SK-N-SH (cell line): Measurements from ENCODE around the gene ZNF609. TPM values are rescaled to one million over a fixed set of nuclear protein-coding genes. Genes with fewer than 3 reads are reported as not detected.

Experiments
- CTCF ChIA-PET: fragments of 300-600, 350-600 bp; formaldehyde crosslinking; extraction: SDS; loops from one replicate; lab custom pipeline; 2021; lab: Yijun Ruan, JAX
- POLR2A ChIA-PET: fragments of 350-600 bp; sonication (Branson Sonifier 250); formaldehyde crosslinking; extraction: SDS; loops from one replicate; lab custom pipeline; 2020; ENCODE audit warnings: antibody characterized with exemption, inconsistent platforms; lab: Yijun Ruan, JAX
- DNase-seq: peaks from one replicate; pipeline ENCODE4 v3.0.0; 2012
- H2AFZ ChIP-seq: fragments of 200-600 bp; sonication (generic); 2 replicates; pipeline ENCODE4 v1.8.1; 2016; ENCODE audit warnings: antibody characterized with exemption, mild to moderate bottlenecking, low read depth
- H3F3A ChIP-seq: fragments of 200-600 bp; sonication (generic); replicated peaks from 2 replicates; pipeline ENCODE3; 2016; ENCODE audit warnings: antibody characterized with exemption, mild to moderate bottlenecking; ENCODE audit not compliant: insufficient read depth
- H3K27ac ChIP-seq, 2 experiments: fragments of 200-500 bp in 1 of 2; fragments of 200-600 bp in 1 of 2; sonication (Bioruptor generic) in 1 of 2; sonication (generic), shearing (Covaris generic) in 1 of 2; 2 replicates each; pipeline versions ENCODE4 v1.5.1 to v1.6.1; 2014 to 2016; ENCODE audit warnings: low read depth in 2 of 2, inconsistent platforms in 1 of 2, low read length in 1 of 2, mild to moderate bottlenecking in 1 of 2, mixed read lengths in 1 of 2
- H3K27me3 ChIP-seq: fragments of 200-600 bp; sonication (generic), shearing (Covaris generic); 2 replicates; pipeline ENCODE4 v1.6.1; 2016; ENCODE audit warnings: mixed run types; ENCODE audit not compliant: insufficient read depth
- H3K36me3 ChIP-seq, 2 experiments: fragments of 200-500 bp in 1 of 2; fragments of 200-600 bp in 1 of 2; sonication (Bioruptor generic) in 1 of 2; sonication (generic) in 1 of 2; replicated peaks in 1 of 2; 2 replicates each; pipeline versions ENCODE3 to v1.5.1; 2014 to 2016; ENCODE audit warnings: low read length in 1 of 2, mild to moderate bottlenecking in 1 of 2; ENCODE audit not compliant: insufficient read depth in 2 of 2, control insufficient read depth in 1 of 2
- H3K4me1 ChIP-seq, 2 experiments: fragments of 200-500 bp in 1 of 2; fragments of 200-600 bp in 1 of 2; sonication (Bioruptor generic) in 1 of 2; sonication (generic), shearing (Covaris generic) in 1 of 2; 2 replicates each; pipeline versions ENCODE4 v1.5.1 to v1.6.1; 2014 to 2016; ENCODE audit warnings: low read depth in 1 of 2, low read length in 1 of 2, mixed run types in 1 of 2; ENCODE audit not compliant: insufficient read depth in 2 of 2, control insufficient read depth in 1 of 2
- H3K4me2 ChIP-seq: fragments of 200-600 bp; sonication (generic), shearing (Covaris generic); 2 replicates; pipeline ENCODE4 v1.6.1; 2017; ENCODE audit warnings: mixed run types
- H3K4me3 ChIP-seq, 2 experiments: fragments of 200-500 bp in 1 of 2; fragments of 200-600 bp in 1 of 2; sonication (Bioruptor generic) in 1 of 2; sonication (generic), shearing (Covaris generic) in 1 of 2; 2 replicates each; pipeline versions ENCODE4 v1.5.1 to v1.8.1; 2014 to 2016; ENCODE audit warnings: low read depth in 2 of 2, inconsistent platforms in 1 of 2, low read length in 1 of 2, mild to moderate bottlenecking in 1 of 2, mixed read lengths in 1 of 2, moderate library complexity in 1 of 2
- H3K79me2 ChIP-seq: fragments of 200-600 bp; sonication (generic); 2 replicates; pipeline ENCODE4 v1.8.1; 2017; ENCODE audit warnings: mild to moderate bottlenecking; ENCODE audit not compliant: insufficient read depth
- H3K9ac ChIP-seq: fragments of 200-600 bp; sonication (generic); 2 replicates; pipeline ENCODE4 v1.6.1; 2017; ENCODE audit warnings: mixed run types
- H3K9me2 ChIP-seq: fragments of 200-600 bp; sonication (generic); 2 replicates; pipeline ENCODE4 v1.6.1; 2017; ENCODE audit warnings: mixed run types
- H3K9me3 ChIP-seq: fragments of 200-600 bp; sonication (generic); 2 replicates; pipeline ENCODE4 v1.6.1; 2017; ENCODE audit warnings: mixed run types, mild to moderate bottlenecking, moderate library complexity
- H4K20me1 ChIP-seq: fragments of 200-600 bp; sonication (generic); 2 replicates; pipeline ENCODE4 v1.6.1; 2017; ENCODE audit warnings: mild to moderate bottlenecking, mixed run types; ENCODE audit not compliant: insufficient read depth
- FOSL2 ChIP-seq: IDR thresholded peaks from 2 replicates; pipeline ENCODE4 v1.4.0; 2012; ENCODE audit warnings: low read depth, mild to moderate bottlenecking, moderate library complexity, borderline replicate concordance
- FOXJ3 ChIP-seq: sonication (generic); formaldehyde crosslinking; IDR thresholded peaks from 2 replicates; pipeline ENCODE4 v1.5.1; 2020; ENCODE audit warnings: mild to moderate bottlenecking, missing genetic modification reagents
- GATA2 ChIP-seq: sonication (generic); formaldehyde crosslinking; IDR thresholded peaks from 2 replicates; pipeline ENCODE4 v1.5.0; 2020; ENCODE audit warnings: mild to moderate bottlenecking, missing genetic modification reagents
- IRF3 ChIP-seq: fragments of 150-350 bp; IDR thresholded peaks from 2 replicates; pipeline ENCODE4 v1.6.1; 2016; ENCODE audit warnings: mild to moderate bottlenecking, low read depth, low read length
- JUND ChIP-seq: IDR thresholded peaks from 2 replicates; pipeline ENCODE4 v1.4.0; 2012
- POLR2AphosphoS5 ChIP-seq: IDR thresholded peaks from 2 replicates; pipeline ENCODE4 v1.6.1; 2012; ENCODE audit warnings: low read depth, low read length
- RAD21 ChIP-seq: IDR thresholded peaks from 2 replicates; pipeline ENCODE4 v1.6.1; 2012; ENCODE audit warnings: mild to moderate bottlenecking, low read length
- TAF1 ChIP-seq: IDR thresholded peaks from 2 replicates; pipeline ENCODE4 v1.6.1; 2012; ENCODE audit warnings: low read depth, mild to moderate bottlenecking, low read length, moderate library complexity, borderline replicate concordance
- TCF12 ChIP-seq: IDR thresholded peaks from 2 replicates; pipeline ENCODE4 v1.4.0; 2012
- USF2 ChIP-seq: fragments of 150-350 bp; IDR thresholded peaks from 2 replicates; pipeline ENCODE4 v1.6.1; 2017; ENCODE audit warnings: antibody characterized with exemption, low read length, low read depth, borderline replicate concordance
- WGBS: methylation state at CpG from one replicate; pipeline ENCODE4 v1.1.6; 2017; ENCODE audit warnings: low lambda C conversion rate; 5-methylcytosine and 5-hydroxymethylcytosine counted together
- polyA plus RNA-seq, 3 experiments: library from polyadenylated mRNA; depleted of rRNA; stranded (reverse); fragments of >200 nt; gene quantifications; 2 replicates each; pipeline ENCODE4 v1.2.3, GENCODE V29; 2012
- TF ChIP-seq, protein P1 (sequence below): fragments of 200-600 bp; sonication (generic); IDR thresholded peaks from 2 replicates; pipeline ENCODE4 v1.6.1; 2017; ENCODE audit warnings: antibody characterized with exemption, mild to moderate bottlenecking, moderate library complexity
- TF ChIP-seq, protein P2 (sequence below): IDR thresholded peaks from 2 replicates; pipeline ENCODE4 v1.6.1; 2012; ENCODE audit warnings: mild to moderate bottlenecking, low read depth, low read length, moderate library complexity
- TF ChIP-seq, protein P3 (sequence below): IDR thresholded peaks from 2 replicates; pipeline ENCODE4; 2012
- TF ChIP-seq, protein P4 (sequence below): IDR thresholded peaks from 2 replicates; pipeline ENCODE4 v1.4.0; 2012; ENCODE audit warnings: low read depth, borderline replicate concordance

ZNF609 gene
- polyA plus RNA-seq, 1 of the 3 experiments (the other 2 are of a cell fraction), result 12.6 TPM

DNA sequence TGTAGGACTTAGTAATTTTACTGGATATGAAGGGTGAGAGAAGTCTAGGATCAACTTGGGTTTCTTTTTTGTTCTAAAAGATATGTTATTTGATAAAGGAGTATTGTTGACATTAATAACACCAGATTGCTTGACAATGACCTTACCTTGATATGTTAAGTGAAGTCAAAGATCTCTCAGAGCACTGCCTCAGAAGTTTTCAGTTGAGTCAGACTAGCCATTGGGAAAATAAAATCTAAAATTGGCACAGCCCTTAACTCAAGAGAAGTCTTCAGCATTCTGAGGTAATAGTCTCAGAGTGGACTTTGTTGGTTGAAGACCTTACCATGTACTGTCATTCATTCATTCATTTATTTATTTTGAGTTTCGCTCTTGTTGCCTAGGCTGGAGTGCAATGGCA lies 22.4 kb upstream of the ZNF609 start (continued):
- TF ChIP-seq GATA2 (no peak), TCF12 (no peak), USF2 (no peak), RAD21 (no peak), FOSL2 (no peak)
- TF ChIP-seq, protein P1, sequence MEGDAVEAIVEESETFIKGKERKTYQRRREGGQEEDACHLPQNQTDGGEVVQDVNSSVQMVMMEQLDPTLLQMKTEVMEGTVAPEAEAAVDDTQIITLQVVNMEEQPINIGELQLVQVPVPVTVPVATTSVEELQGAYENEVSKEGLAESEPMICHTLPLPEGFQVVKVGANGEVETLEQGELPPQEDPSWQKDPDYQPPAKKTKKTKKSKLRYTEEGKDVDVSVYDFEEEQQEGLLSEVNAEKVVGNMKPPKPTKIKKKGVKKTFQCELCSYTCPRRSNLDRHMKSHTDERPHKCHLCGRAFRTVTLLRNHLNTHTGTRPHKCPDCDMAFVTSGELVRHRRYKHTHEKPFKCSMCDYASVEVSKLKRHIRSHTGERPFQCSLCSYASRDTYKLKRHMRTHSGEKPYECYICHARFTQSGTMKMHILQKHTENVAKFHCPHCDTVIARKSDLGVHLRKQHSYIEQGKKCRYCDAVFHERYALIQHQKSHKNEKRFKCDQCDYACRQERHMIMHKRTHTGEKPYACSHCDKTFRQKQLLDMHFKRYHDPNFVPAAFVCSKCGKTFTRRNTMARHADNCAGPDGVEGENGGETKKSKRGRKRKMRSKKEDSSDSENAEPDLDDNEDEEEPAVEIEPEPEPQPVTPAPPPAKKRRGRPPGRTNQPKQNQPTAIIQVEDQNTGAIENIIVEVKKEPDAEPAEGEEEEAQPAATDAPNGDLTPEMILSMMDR, result no peak

GRCh38 chr15:64438653-64439447 lies 21.5 kb upstream of the ZNF609 start:
- no peak for DNase-seq
- Histone ChIP-seq H3F3A (peaks cover 14% of the 10 kb centered on the region), H3K79me2 (no peaks in the 10 kb centered on the region; the same call in 1 of the 2 replicates), H3K4me1 (0 out of 4 replicates have a peak, but pooled peaks cover 0 to 11% of the 10 kb centered on the region in 2 experiments), H3K9me3 (no peaks in the 10 kb centered on the region), H3K4me2 (no peak overlapping the region), H3K27ac (no peak overlapping the region), H3K9me2 (no peaks in the 10 kb centered on the region), H4K20me1 (no peaks in the 10 kb centered on the region), H3K4me3 (no peak overlapping the region), H3K9ac (no peak overlapping the region), H3K36me3 (peaks cover 0 to 9% of the 10 kb centered on the region in 2 experiments), H3K27me3 (no peaks in the 10 kb centered on the region), H2AFZ (no peak overlapping the region)
- ChIA-PET POLR2A (no interaction called here), CTCF (interaction anchor here (0.6 kb wide), 1 partner anchor 242 kb away, joined by 3 read pairs; no protein-coding TSS in a partner anchor)
- WGBS, result 86% methylated on average over 6 of the region's 6 CpGs
- TF ChIP-seq, protein P2, sequence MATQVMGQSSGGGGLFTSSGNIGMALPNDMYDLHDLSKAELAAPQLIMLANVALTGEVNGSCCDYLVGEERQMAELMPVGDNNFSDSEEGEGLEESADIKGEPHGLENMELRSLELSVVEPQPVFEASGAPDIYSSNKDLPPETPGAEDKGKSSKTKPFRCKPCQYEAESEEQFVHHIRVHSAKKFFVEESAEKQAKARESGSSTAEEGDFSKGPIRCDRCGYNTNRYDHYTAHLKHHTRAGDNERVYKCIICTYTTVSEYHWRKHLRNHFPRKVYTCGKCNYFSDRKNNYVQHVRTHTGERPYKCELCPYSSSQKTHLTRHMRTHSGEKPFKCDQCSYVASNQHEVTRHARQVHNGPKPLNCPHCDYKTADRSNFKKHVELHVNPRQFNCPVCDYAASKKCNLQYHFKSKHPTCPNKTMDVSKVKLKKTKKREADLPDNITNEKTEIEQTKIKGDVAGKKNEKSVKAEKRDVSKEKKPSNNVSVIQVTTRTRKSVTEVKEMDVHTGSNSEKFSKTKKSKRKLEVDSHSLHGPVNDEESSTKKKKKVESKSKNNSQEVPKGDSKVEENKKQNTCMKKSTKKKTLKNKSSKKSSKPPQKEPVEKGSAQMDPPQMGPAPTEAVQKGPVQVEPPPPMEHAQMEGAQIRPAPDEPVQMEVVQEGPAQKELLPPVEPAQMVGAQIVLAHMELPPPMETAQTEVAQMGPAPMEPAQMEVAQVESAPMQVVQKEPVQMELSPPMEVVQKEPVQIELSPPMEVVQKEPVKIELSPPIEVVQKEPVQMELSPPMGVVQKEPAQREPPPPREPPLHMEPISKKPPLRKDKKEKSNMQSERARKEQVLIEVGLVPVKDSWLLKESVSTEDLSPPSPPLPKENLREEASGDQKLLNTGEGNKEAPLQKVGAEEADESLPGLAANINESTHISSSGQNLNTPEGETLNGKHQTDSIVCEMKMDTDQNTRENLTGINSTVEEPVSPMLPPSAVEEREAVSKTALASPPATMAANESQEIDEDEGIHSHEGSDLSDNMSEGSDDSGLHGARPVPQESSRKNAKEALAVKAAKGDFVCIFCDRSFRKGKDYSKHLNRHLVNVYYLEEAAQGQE, result no peak
- TF ChIP-seq TAF1 (no peak), TCF12 (no peak), FOXJ3 (CRISPR knock-in tag) (no peak), IRF3 (no peak), GATA2 (no peak), POLR2AphosphoS5 (no peak), JUND (no peak)
- TF ChIP-seq, protein P3, sequence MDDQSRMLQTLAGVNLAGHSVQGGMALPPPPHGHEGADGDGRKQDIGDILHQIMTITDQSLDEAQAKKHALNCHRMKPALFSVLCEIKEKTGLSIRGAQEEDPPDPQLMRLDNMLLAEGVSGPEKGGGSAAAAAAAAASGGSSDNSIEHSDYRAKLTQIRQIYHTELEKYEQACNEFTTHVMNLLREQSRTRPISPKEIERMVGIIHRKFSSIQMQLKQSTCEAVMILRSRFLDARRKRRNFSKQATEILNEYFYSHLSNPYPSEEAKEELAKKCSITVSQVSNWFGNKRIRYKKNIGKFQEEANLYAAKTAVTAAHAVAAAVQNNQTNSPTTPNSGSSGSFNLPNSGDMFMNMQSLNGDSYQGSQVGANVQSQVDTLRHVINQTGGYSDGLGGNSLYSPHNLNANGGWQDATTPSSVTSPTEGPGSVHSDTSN, result no peak
- TF ChIP-seq, protein P1, result no peak
- TF ChIP-seq, protein P4, sequence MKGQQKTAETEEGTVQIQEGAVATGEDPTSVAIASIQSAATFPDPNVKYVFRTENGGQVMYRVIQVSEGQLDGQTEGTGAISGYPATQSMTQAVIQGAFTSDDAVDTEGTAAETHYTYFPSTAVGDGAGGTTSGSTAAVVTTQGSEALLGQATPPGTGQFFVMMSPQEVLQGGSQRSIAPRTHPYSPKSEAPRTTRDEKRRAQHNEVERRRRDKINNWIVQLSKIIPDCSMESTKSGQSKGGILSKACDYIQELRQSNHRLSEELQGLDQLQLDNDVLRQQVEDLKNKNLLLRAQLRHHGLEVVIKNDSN, result no peak
